VCaP (cell line): ENCODE measurements around the gene NDUFAF2.
"Not testable (repeated sequence)": the region's sequence is repeated elsewhere in the genome, so short reads cannot be mapped to it uniquely, and the experiment has no call there.

Experiments
- H3K27ac ChIP-seq: fragments of 450-650 bp; 2 replicates; pipeline ENCODE4 v1.5.1; 2017
- CTCF ChIP-seq: fragments of 450-650 bp; conservative IDR thresholded peaks from 2 replicates; pipeline ENCODE4 v1.5.1; 2017; ENCODE audit warnings: mild to moderate bottlenecking, moderate library complexity

The NDUFAF2 gene

GRCh38 chr5:60961685-60962084 lies 16.7 kb downstream of the NDUFAF2 start:
- H3K27ac ChIP-seq, result no peak overlapping the region
- no peak for TF ChIP-seq CTCF

GRCh38 chr5:60972231-60972630 lies 27.2 kb downstream of the NDUFAF2 start:
- TF ChIP-seq CTCF, result no peak
- H3K27ac ChIP-seq, result no peak overlapping the region

GRCh38 chr5:60977956-60978737 lies 33.1 kb downstream of the NDUFAF2 start:
- no peak overlapping the region for H3K27ac ChIP-seq
- no peak for TF ChIP-seq CTCF

GRCh38 chr5:60978968-60979367 lies 34.0 kb downstream of the NDUFAF2 start:
- TF ChIP-seq CTCF, result no peak
- no peak overlapping the region for H3K27ac ChIP-seq

GRCh38 chr5:60980511-60980910 lies 35.5 kb downstream of the NDUFAF2 start:
- H3K27ac ChIP-seq, result no peak overlapping the region
- no peak for TF ChIP-seq CTCF

- H3K27ac ChIP-seq, result not testable (repeated sequence)
These were observed 37.1 kb downstream of the NDUFAF2 start for GRCh38 chr5:60982127-60982526.

GRCh38 chr5:60989790-60990189 lies 44.8 kb downstream of the NDUFAF2 start:
- TF ChIP-seq CTCF, result no peak
- no peak overlapping the region for H3K27ac ChIP-seq

- H3K27ac ChIP-seq, result no peak overlapping the region
- TF ChIP-seq CTCF, result no peak
These were observed 47.9 kb downstream of the NDUFAF2 start for GRCh38 chr5:60992871-60993270.
